Suprapubic skin (tissue), 4 donors: ENCODE measurements around the gene MICAL2. TPM values are rescaled to one million over a fixed set of nuclear protein-coding genes. Genes with fewer than 3 reads are reported as not detected.

Experiments used
- DNase-seq, 2 donors: peaks; one replicate each; pipeline ENCODE4 v3.0.0-alpha.2; 2019; ENCODE audit warnings: low spot score in 2 of 2
- H3K27ac ChIP-seq: fragments of 200-600 bp; sonication (generic); one replicate; pipeline ENCODE4 v1.5.1; 2019
- H3K27me3 ChIP-seq: fragments of 200-600 bp; sonication (generic); one replicate; pipeline ENCODE4 v1.5.1; 2019
- H3K36me3 ChIP-seq: fragments of 200-600 bp; sonication (generic); one replicate; pipeline ENCODE4 v1.5.1; 2019
- H3K4me1 ChIP-seq: fragments of 200-600 bp; sonication (generic); one replicate; pipeline ENCODE4 v1.5.1; 2019
- H3K4me3 ChIP-seq: fragments of 200-600 bp; sonication (generic); one replicate; pipeline ENCODE4 v1.5.1; 2019; ENCODE audit warnings: mild to moderate bottlenecking
- H3K9me3 ChIP-seq: fragments of 200-600 bp; sonication (generic); one replicate; pipeline ENCODE4 v1.5.1; 2019
- EP300 ChIP-seq: sonication (generic); formaldehyde crosslinking; IDR thresholded peaks from one replicate; pipeline ENCODE4 v1.6.1; 2017; ENCODE audit warnings: antibody characterized with exemption
- POLR2A ChIP-seq, 2 donors: fragments of 450-650 bp; IDR thresholded peaks; one replicate each; pipeline ENCODE4 v1.6.1; 2017; ENCODE audit warnings: antibody characterized with exemption in 2 of 2, mild to moderate bottlenecking in 2 of 2, moderate library complexity in 2 of 2
- POLR2AphosphoS5 ChIP-seq, 3 donors: sonication (generic); formaldehyde crosslinking; IDR thresholded peaks; one replicate each; pipeline ENCODE4 v1.6.1; 2017; ENCODE audit warnings: antibody characterized with exemption in 3 of 3
- WGBS: methylation state at CpG from one replicate; pipeline ENCODE4 v1.1.5; 2018; 5-methylcytosine and 5-hydroxymethylcytosine counted together
- total RNA-seq, 4 donors: library from RNA; depleted of rRNA; stranded (reverse); fragments of >200 nt; gene quantifications; one replicate each; pipeline ENCODE4 v1.1.0, GENCODE V29; 2016
- TF ChIP-seq, protein P1 (sequence below), 2 donors: fragments of 200-600 bp in 1 of 2; fragments of 450-650 bp in 1 of 2; sonication (generic) in 1 of 2; IDR thresholded peaks; one replicate each; pipeline ENCODE4 v1.5.1; 2016 to 2019; ENCODE audit warnings: antibody characterized with exemption in 2 of 2, mild to moderate bottlenecking in 1 of 2, moderate library complexity in 1 of 2

Gene MICAL2
- total RNA-seq, 4 donors from 2014 or later = 117 to 232 (median 164) TPM

DNA sequence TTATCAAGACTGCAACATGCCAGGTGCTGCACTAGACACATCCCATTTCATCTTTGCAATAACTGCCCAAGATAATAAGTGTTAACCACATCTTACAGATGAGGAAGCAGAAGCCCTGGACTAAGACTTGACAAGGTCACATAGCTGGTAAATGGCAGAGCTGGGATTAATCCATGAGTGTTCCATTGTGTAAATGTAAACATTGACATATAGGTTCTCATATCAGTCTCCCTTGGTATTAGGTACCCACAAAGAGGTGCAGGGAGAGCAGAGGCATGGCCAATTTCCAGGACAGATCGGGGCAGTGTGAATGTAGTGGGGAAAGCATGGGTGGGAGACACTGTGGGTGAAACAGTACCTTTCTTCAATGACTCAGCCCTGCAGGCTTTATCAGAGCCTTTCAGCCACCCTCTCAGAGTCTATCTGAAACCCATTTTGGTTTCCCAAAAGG lies 17.9 kb downstream of the MICAL2 start:
- Histone ChIP-seq H3K27ac (no peak overlapping the region), H3K27me3 (no peaks in the 10 kb centered on the region), H3K4me1 (peaks cover 47% of the 10 kb centered on the region), H3K36me3 (no peaks in the 10 kb centered on the region), H3K4me3 (no peak overlapping the region), H3K9me3 (no peaks in the 10 kb centered on the region)
- no peak for DNase-seq
- 79% methylated on average over 1 of the region's 1 CpG for WGBS
- no peak for TF ChIP-seq POLR2A (IDR thresholded peaks at IDR 0.05)

DNA sequence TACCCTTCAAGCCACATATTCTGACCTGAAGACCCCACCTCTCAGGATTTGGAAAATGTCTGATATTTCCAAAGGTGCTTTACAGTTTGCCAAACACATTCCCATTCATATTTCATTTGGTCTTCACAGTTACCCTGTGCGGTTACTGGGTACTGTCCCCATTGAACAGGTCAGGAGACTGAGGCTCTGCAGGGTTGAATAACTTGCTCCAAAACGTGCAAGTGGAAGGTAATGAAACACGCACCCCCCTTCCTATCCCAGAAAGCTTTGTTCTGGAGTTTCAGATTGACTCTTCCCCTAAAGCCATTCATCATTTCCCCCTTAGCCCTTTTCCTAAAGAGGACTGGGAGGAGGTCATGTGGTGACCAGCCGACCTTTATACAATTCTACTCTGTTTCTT lies 18.8 kb downstream of the MICAL2 start:
- Histone ChIP-seq H3K4me3 (no peak overlapping the region), H3K36me3 (no peaks in the 10 kb centered on the region), H3K27me3 (no peaks in the 10 kb centered on the region), H3K27ac (no peak overlapping the region), H3K4me1 (peaks cover 38% of the 10 kb centered on the region), H3K9me3 (no peaks in the 10 kb centered on the region)
- WGBS = 86% methylated on average over 4 of the region's 4 CpGs
- TF ChIP-seq POLR2AphosphoS5 (IDR thresholded peaks at IDR 0.05) = no peak
- no peak for TF ChIP-seq POLR2A (IDR thresholded peaks at IDR 0.05)
- TF ChIP-seq EP300 = no peak
- TF ChIP-seq, protein P1, sequence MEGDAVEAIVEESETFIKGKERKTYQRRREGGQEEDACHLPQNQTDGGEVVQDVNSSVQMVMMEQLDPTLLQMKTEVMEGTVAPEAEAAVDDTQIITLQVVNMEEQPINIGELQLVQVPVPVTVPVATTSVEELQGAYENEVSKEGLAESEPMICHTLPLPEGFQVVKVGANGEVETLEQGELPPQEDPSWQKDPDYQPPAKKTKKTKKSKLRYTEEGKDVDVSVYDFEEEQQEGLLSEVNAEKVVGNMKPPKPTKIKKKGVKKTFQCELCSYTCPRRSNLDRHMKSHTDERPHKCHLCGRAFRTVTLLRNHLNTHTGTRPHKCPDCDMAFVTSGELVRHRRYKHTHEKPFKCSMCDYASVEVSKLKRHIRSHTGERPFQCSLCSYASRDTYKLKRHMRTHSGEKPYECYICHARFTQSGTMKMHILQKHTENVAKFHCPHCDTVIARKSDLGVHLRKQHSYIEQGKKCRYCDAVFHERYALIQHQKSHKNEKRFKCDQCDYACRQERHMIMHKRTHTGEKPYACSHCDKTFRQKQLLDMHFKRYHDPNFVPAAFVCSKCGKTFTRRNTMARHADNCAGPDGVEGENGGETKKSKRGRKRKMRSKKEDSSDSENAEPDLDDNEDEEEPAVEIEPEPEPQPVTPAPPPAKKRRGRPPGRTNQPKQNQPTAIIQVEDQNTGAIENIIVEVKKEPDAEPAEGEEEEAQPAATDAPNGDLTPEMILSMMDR (IDR thresholded peaks at IDR 0.05) = no peak
- DNase-seq = no peak

GRCh38 chr11:12130180-12130980 lies 20.0 kb downstream of the MICAL2 start:
- Histone ChIP-seq H3K4me1 (peaks cover 41% of the 10 kb centered on the region), H3K27ac (no peak overlapping the region), H3K36me3 (no peaks in the 10 kb centered on the region), H3K4me3 (no peak overlapping the region), H3K9me3 (no peaks in the 10 kb centered on the region), H3K27me3 (no peaks in the 10 kb centered on the region)
- TF ChIP-seq POLR2A (IDR thresholded peaks at IDR 0.05) (no peak), POLR2AphosphoS5 (IDR thresholded peaks at IDR 0.05) (no peak), EP300 (no peak)
- TF ChIP-seq, protein P1 (IDR thresholded peaks at IDR 0.05) = no peak
- WGBS = 87% methylated on average over 3 of the region's 3 CpGs
- DNase-seq = no peak

GRCh38 chr11:12131943-12132789 lies 21.8 kb downstream of the MICAL2 start:
- Histone ChIP-seq H3K27ac (no peak overlapping the region), H3K27me3 (no peaks in the 10 kb centered on the region), H3K36me3 (no peaks in the 10 kb centered on the region), H3K4me3 (no peak overlapping the region), H3K9me3 (no peaks in the 10 kb centered on the region), H3K4me1 (peaks cover 49% of the 10 kb centered on the region)
- DNase-seq = no peak
- WGBS = 68% methylated on average over 7 of the region's 7 CpGs
- TF ChIP-seq, protein P1 (IDR thresholded peaks at IDR 0.05) = no peak
- TF ChIP-seq POLR2AphosphoS5 (IDR thresholded peaks at IDR 0.05) = no peak
- TF ChIP-seq POLR2A (IDR thresholded peaks at IDR 0.05) = no peak
- TF ChIP-seq EP300 = no peak

DNA sequence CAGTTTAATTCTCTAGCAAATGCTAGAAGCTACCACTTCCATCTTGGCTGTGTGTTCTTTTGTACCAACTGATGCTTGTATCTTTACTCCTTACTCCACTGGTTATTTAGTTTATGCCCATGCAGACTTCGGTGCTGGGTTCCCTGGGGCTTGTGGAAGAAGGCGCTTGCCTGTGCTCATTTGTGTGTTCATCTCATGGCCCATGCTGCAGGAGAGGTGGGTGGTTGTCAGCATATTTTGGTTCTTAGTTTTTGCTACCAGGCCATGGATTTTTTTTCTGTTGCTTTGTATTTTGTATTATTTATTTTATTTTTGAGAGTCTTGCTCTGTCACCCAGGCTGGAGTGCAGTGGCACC lies 22.4 kb downstream of the MICAL2 start:
- no peak for DNase-seq
- H3K4me1 ChIP-seq = peaks cover 50% of the 10 kb centered on the region
- H3K9me3 ChIP-seq = no peaks in the 10 kb centered on the region
- TF ChIP-seq EP300 (no peak), POLR2A (IDR thresholded peaks at IDR 0.05) (no peak)
- H3K27ac ChIP-seq = no peak overlapping the region
- WGBS = 85% methylated on average over 2 of the region's 2 CpGs
- no peaks in the 10 kb centered on the region for H3K36me3 ChIP-seq
- H3K27me3 ChIP-seq = no peaks in the 10 kb centered on the region
- H3K4me3 ChIP-seq = no peak overlapping the region

GRCh38 chr11:12133547-12134235 lies 23.3 kb downstream of the MICAL2 start:
- peaks cover 60% of the 10 kb centered on the region for H3K4me1 ChIP-seq
- no peak overlapping the region for H3K27ac ChIP-seq

More at GRCh38 chr11:12133547-12134235, 23.3 kb downstream of the MICAL2 start:
- 84% methylated on average over 5 of the region's 5 CpGs for WGBS
- Histone ChIP-seq H3K36me3 (no peaks in the 10 kb centered on the region), H3K9me3 (no peaks in the 10 kb centered on the region), H3K4me3 (no peak overlapping the region), H3K27me3 (no peaks in the 10 kb centered on the region)
- DNase-seq = no peak
- no peak for TF ChIP-seq POLR2AphosphoS5 (IDR thresholded peaks at IDR 0.05)
- TF ChIP-seq, protein P1 (IDR thresholded peaks at IDR 0.05) = no peak
- no peak for TF ChIP-seq POLR2A (IDR thresholded peaks at IDR 0.05)
- no peak for TF ChIP-seq EP300
